Keratinocyte (primary cell): ENCODE measurements around the gene BSPRY. TPM values are rescaled to one million over a fixed set of nuclear protein-coding genes. Genes with fewer than 3 reads are reported as not detected.

Source experiments
- DNase-seq: peaks from one replicate; pipeline ENCODE4 v3.0.0-alpha.2; 2011; ENCODE audit warnings: low read depth, missing footprints, low spot score
- FAIRE-seq: peaks from 2 replicates; lab custom pipeline; 2011; peaks lifted over from hg19 to GRCh38; lab: Jason Lieb, UNC
- H2AFZ ChIP-seq: 2 replicates; pipeline ENCODE4 v1.6.0; 2012; ENCODE audit warnings: low read length, control low read depth, inconsistent platforms; ENCODE audit not compliant: control insufficient read depth
- H3K27ac ChIP-seq: 2 replicates; pipeline ENCODE4 v1.5.1; 2011; ENCODE audit warnings: low read length; ENCODE audit not compliant: control insufficient read depth, insufficient read depth
- H3K27me3 ChIP-seq: 3 replicates; pipeline ENCODE4 v1.6.0; 2011; ENCODE audit warnings: low read length; ENCODE audit not compliant: control insufficient read depth, insufficient read depth; ENCODE audit errors: extremely low read depth
- H3K36me3 ChIP-seq, 2 experiments: 2 replicates in 1 of 2; 3 replicates in 1 of 2; pipeline ENCODE4 v1.5.1; 2011; ENCODE audit warnings: low read length in 2 of 2, mild to moderate bottlenecking in 1 of 2; ENCODE audit not compliant: control insufficient read depth in 2 of 2, insufficient read depth in 2 of 2; ENCODE audit errors: extremely low read depth in 1 of 2
- H3K4me1 ChIP-seq: 3 replicates; pipeline ENCODE4 v1.5.1; 2011; ENCODE audit warnings: low read length; ENCODE audit not compliant: control insufficient read depth, insufficient read depth; ENCODE audit errors: extremely low read depth
- H3K4me2 ChIP-seq: 3 replicates; pipeline ENCODE4 v1.6.0; 2011; ENCODE audit warnings: low read depth, low read length; ENCODE audit not compliant: control insufficient read depth, insufficient read depth; ENCODE audit errors: extremely low read depth
- H3K4me3 ChIP-seq, 3 experiments: fragments of 200-600 bp in 1 of 3; sonication (generic) in 1 of 3; 2 replicates in 2 of 3; 3 replicates in 1 of 3; pipeline ENCODE4 v1.5.1; 2011 to 2016; ENCODE audit warnings: low read length in 3 of 3, mild to moderate bottlenecking in 3 of 3, control low read depth in 2 of 3, inconsistent platforms in 1 of 3, low read depth in 1 of 3, mixed read lengths in 1 of 3, mixed run types in 1 of 3, moderate library complexity in 1 of 3; ENCODE audit not compliant: control insufficient read depth in 2 of 3, insufficient read depth in 2 of 3; ENCODE audit errors: extremely low read depth in 1 of 3
- H3K79me2 ChIP-seq: 2 replicates; pipeline ENCODE4 v1.6.0; 2012; ENCODE audit warnings: low read length; ENCODE audit not compliant: control insufficient read depth, insufficient read depth
- H3K9ac ChIP-seq: 3 replicates; pipeline ENCODE4 v1.6.0; 2011; ENCODE audit warnings: low read length; ENCODE audit not compliant: control insufficient read depth, insufficient read depth; ENCODE audit errors: extremely low read depth
- H3K9me1 ChIP-seq: 3 replicates; pipeline ENCODE4 v1.6.0; 2011; ENCODE audit warnings: low read length; ENCODE audit not compliant: control insufficient read depth, insufficient read depth; ENCODE audit errors: extremely low read depth
- H3K9me3 ChIP-seq: 2 replicates; pipeline ENCODE4 v1.5.1; 2012; ENCODE audit warnings: low read depth, low read length; ENCODE audit not compliant: control insufficient read depth
- H4K20me1 ChIP-seq: 3 replicates; pipeline ENCODE4 v1.6.0; 2011; ENCODE audit warnings: low read length; ENCODE audit not compliant: control insufficient read depth, insufficient read depth; ENCODE audit errors: extremely low read depth
- CTCF ChIP-seq, 3 experiments: IDR thresholded peaks in 1 of 3; conservative IDR thresholded peaks in 1 of 3; optimal IDR thresholded peaks in 1 of 3; 2 replicates in 2 of 3; 3 replicates in 1 of 3; pipeline versions ENCODE3 to v1.5.1; 2011; ENCODE audit warnings: low read length in 3 of 3, mild to moderate bottlenecking in 3 of 3, moderate library complexity in 2 of 3, control low read depth in 1 of 3, inconsistent platforms in 1 of 3; ENCODE audit not compliant: insufficient read depth in 2 of 3; ENCODE audit errors: extremely low read depth in 1 of 3
- EZH2 ChIP-seq: IDR thresholded peaks from one replicate; pipeline ENCODE4 v1.6.1; 2012; ENCODE audit warnings: inconsistent platforms, mild to moderate bottlenecking, low read length, moderate library complexity
- dilution Hi-C: fragments of 300-500 bp; cut with MboI; formaldehyde crosslinking; loops from one replicate; pipeline ENCODE4 v1.7.0; 2020; ENCODE audit warnings: low sequenced_read_pairs; ENCODE audit not compliant: extremely low pct_ligation_motif_present
- polyA plus RNA-seq, 5 experiments: library from polyadenylated mRNA; depleted of rRNA in 3 of 5; stranded (reverse) in 3 of 5; stranded (forward) in 1 of 5; unstranded in 1 of 5; fragments of >200 nt; gene quantifications; 1 replicate in 1 of 5; 2 replicates in 3 of 5; 3 replicates in 1 of 5; pipeline versions ENCODE4 v1.2.1 to v1.2.3, GENCODE V29; 2011 to 2012; ENCODE audit warnings: missing spikeins in 2 of 5, low read depth in 1 of 5, low replicate concordance in 1 of 5

BSPRY gene
- polyA plus RNA-seq, 1 donor (not counting 4 experiments of a cell fraction or from before 2014, with no cell fraction given) = 0.41 TPM

- Histone ChIP-seq H3K4me2 (no peak overlapping the region), H4K20me1 (no peaks in the 10 kb centered on the region), H3K9me1 (no peaks in the 10 kb centered on the region), H3K27ac (no peak overlapping the region), H3K79me2 (no peaks in the 10 kb centered on the region), H3K4me1 (peaks cover 11% of the 10 kb centered on the region), H3K4me3 (no peak overlapping the region), H3K9me3 (no peaks in the 10 kb centered on the region), H3K9ac (no peak overlapping the region), H2AFZ (no peak overlapping the region), H3K36me3 (no peaks in the 10 kb centered on the region), H3K27me3 (peaks cover 23% of the 10 kb centered on the region)
- no peak for TF ChIP-seq CTCF (optimal IDR thresholded peaks at IDR 0.05 in 1 of 3, IDR thresholded peaks at IDR 0.05 in 1 of 3, conservative IDR thresholded peaks at IDR 0.05 in 1 of 3; ENCODE audit: extremely low read depth in 1 of 3, insufficient read depth in 2 of 3, low read length in 3 of 3)
- no peak for TF ChIP-seq EZH2
- DNase-seq (no peak), FAIRE-seq (no peak)
- dilution Hi-C loops = loop anchor here (10.0 kb wide), 1 partner anchor 59 kb away; the partner anchor contains the start of gene ALAD
Measured at GRCh38 chr9:113345671-113346070, 3.7 kb upstream of the BSPRY start.

GRCh38 chr9:113348437-113348836 lies 904 bp upstream of the BSPRY start:
- H4K20me1 ChIP-seq = no peaks in the 10 kb centered on the region
- TF ChIP-seq CTCF (optimal IDR thresholded peaks at IDR 0.05 in 1 of 3, IDR thresholded peaks at IDR 0.05 in 1 of 3, conservative IDR thresholded peaks at IDR 0.05 in 1 of 3; ENCODE audit: extremely low read depth in 1 of 3, insufficient read depth in 2 of 3, low read length in 3 of 3) (no peak), EZH2 (no peak)
- H3K27ac ChIP-seq = no peak overlapping the region
- peaks cover 31% of the 10 kb centered on the region for H3K27me3 ChIP-seq
- dilution Hi-C loops = loop anchor here (10.0 kb wide), 1 partner anchor 56 kb away; the partner anchor contains the start of gene ALAD
- H3K4me1 ChIP-seq = peaks cover 9% of the 10 kb centered on the region
- H3K4me2 ChIP-seq = no peak overlapping the region
- FAIRE-seq (no peak), DNase-seq (no peak)
- H3K9me3 ChIP-seq = no peaks in the 10 kb centered on the region
- no peaks in the 10 kb centered on the region for H3K79me2 ChIP-seq
- H3K9ac ChIP-seq = no peak overlapping the region
- no peak overlapping the region for H3K4me3 ChIP-seq
- H3K36me3 ChIP-seq = no peaks in the 10 kb centered on the region
- H2AFZ ChIP-seq = no peak overlapping the region
- H3K9me1 ChIP-seq = no peaks in the 10 kb centered on the region
